Rectal smooth muscle tissue (tissue), 1 donor: ENCODE measurements around the gene PLXNA4.

Experiments used
- H3K27ac ChIP-seq: one replicate; pipeline ENCODE4 v1.7.0; 2013; ENCODE audit warnings: low read depth, low read length, inconsistent platforms
- H3K27me3 ChIP-seq: one replicate; pipeline ENCODE4 v1.7.0; 2013; ENCODE audit warnings: low read length; ENCODE audit not compliant: control insufficient read depth, insufficient read depth
- H3K36me3 ChIP-seq: one replicate; pipeline ENCODE4 v1.7.0; 2013; ENCODE audit warnings: low read length; ENCODE audit not compliant: control insufficient read depth, insufficient read depth
- H3K4me1 ChIP-seq: one replicate; pipeline ENCODE4 v1.7.0; 2013; ENCODE audit warnings: low read length; ENCODE audit not compliant: control insufficient read depth, insufficient read depth
- H3K4me3 ChIP-seq: one replicate; pipeline ENCODE4 v1.7.0; 2013; ENCODE audit warnings: low read length
- H3K9ac ChIP-seq: one replicate; pipeline ENCODE4 v1.7.0; 2013; ENCODE audit warnings: low read length

The PLXNA4 gene

GRCh38 chr7:132115758-132116157 is 460.5 kb downstream of the PLXNA4 start:
- Histone ChIP-seq H3K36me3 (no peaks in the 10 kb centered on the region), H3K4me1 (no peaks in the 10 kb centered on the region), H3K4me3 (no peak overlapping the region), H3K27ac (no peak overlapping the region), H3K27me3 (no peaks in the 10 kb centered on the region), H3K9ac (no peak overlapping the region)

DNA sequence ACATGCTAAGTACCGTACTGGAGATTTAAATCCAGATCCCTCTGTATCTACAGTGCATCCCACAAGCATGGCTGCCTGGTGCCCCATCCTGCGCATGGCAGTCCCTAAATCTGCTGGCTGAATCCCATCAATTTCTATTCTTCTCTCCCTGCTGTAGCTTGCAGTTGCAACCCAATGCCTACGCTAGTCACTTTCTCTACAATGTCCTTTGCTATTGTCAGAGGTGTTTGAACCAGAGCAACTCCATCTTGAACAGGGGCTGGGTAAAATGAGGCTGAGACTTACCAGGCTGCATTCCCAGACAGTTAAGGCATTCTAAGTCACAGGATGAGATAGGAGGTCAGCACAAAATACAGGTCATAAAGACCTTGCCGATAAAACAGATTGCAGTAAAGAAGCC is 461.2 kb downstream of the PLXNA4 start:
- Histone ChIP-seq H3K27ac (no peak overlapping the region), H3K4me1 (no peaks in the 10 kb centered on the region), H3K27me3 (no peaks in the 10 kb centered on the region), H3K4me3 (no peak overlapping the region), H3K36me3 (no peaks in the 10 kb centered on the region), H3K9ac (no peak overlapping the region)

- Histone ChIP-seq H3K27me3 (no peaks in the 10 kb centered on the region), H3K27ac (no peak overlapping the region), H3K4me3 (no peak overlapping the region), H3K36me3 (no peaks in the 10 kb centered on the region), H3K4me1 (no peaks in the 10 kb centered on the region), H3K9ac (no peak overlapping the region)
These were observed 461.9 kb downstream of the PLXNA4 start for GRCh38 chr7:132114411-132114810.

- Histone ChIP-seq H3K4me3 (no peak overlapping the region), H3K4me1 (no peaks in the 10 kb centered on the region), H3K27me3 (no peaks in the 10 kb centered on the region), H3K27ac (no peak overlapping the region), H3K36me3 (no peaks in the 10 kb centered on the region), H3K9ac (no peak overlapping the region)
These were observed 462.5 kb downstream of the PLXNA4 start for GRCh38 chr7:132113536-132114371.

DNA sequence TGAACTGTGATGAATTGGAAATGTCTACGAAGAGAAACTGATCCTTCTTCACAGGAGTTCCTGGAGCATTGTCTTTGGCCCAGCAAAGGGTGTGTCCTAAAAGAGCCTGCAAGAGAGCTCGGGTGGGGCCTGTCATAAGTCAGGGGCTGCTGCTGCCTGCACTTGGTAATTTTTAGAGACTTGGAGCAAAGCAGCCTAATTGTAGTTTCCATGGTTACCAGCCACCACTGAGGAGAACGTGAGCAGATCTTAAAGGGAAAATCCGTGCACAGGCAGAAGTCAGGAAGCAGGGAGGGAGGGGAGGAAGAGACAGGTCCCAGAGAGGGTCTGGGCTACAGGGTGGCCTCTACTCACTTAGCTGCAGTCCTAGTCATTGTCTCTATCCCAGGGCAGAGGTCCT is 463.6 kb downstream of the PLXNA4 start:
- no peak overlapping the region for H3K9ac ChIP-seq
- no peak overlapping the region for H3K27ac ChIP-seq
- H3K36me3 ChIP-seq = no peaks in the 10 kb centered on the region
- H3K4me1 ChIP-seq = no peaks in the 10 kb centered on the region
- H3K27me3 ChIP-seq = no peaks in the 10 kb centered on the region
- H3K4me3 ChIP-seq = no peak overlapping the region

DNA sequence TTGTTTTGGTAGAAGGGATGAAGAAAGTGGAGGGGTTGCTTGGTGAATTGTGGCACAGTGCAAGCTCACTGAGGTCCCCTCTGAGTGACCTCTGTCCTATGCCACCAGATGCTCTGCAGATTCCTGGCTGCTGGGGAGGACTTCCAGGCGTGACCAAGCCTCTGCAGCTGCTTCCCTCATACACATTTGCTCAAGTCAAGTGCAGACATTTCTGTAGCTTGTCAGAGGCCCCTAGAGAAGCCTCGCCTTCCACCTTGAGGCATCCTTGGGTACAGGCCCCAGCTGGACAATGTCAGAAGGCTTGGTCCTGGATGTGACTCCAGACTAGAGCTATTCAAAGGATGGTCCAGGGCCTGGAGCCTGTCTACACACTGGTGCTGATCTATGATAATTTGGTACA is 464.2 kb downstream of the PLXNA4 start:
- Histone ChIP-seq H3K4me3 (no peak overlapping the region), H3K27me3 (no peaks in the 10 kb centered on the region), H3K4me1 (no peaks in the 10 kb centered on the region), H3K36me3 (no peaks in the 10 kb centered on the region), H3K27ac (no peak overlapping the region), H3K9ac (no peak overlapping the region)

GRCh38 chr7:132110692-132111091 is 465.6 kb downstream of the PLXNA4 start:
- Histone ChIP-seq H3K36me3 (no peaks in the 10 kb centered on the region), H3K9ac (no peak overlapping the region), H3K4me3 (no peak overlapping the region), H3K27me3 (no peaks in the 10 kb centered on the region), H3K27ac (no peak overlapping the region), H3K4me1 (no peaks in the 10 kb centered on the region)

GRCh38 chr7:132109769-132110168 is 466.5 kb downstream of the PLXNA4 start:
- Histone ChIP-seq H3K27ac (no peak overlapping the region), H3K4me1 (no peaks in the 10 kb centered on the region), H3K27me3 (no peaks in the 10 kb centered on the region), H3K36me3 (no peaks in the 10 kb centered on the region), H3K4me3 (no peak overlapping the region), H3K9ac (no peak overlapping the region)

DNA sequence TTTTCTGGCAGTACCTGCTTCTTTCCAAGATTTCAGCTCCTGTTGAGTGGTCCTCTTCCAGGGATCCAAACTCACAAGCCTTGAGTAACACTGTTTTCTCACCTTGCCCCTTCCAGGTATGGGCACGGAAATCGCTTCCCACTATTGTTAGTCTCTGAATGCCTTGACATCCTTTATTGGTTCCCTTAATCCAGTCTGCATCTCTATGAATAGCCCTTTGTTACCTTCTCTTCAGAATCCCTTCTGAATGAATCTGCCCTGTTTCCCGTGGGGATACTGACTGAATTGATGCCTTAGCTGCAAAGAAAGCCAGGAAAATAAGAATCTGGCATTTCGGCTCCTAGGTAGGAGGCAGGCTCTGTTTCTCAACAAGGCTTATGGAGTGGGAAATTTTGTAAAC is 467.7 kb downstream of the PLXNA4 start:
- H3K9ac ChIP-seq = no peak overlapping the region

DNA sequence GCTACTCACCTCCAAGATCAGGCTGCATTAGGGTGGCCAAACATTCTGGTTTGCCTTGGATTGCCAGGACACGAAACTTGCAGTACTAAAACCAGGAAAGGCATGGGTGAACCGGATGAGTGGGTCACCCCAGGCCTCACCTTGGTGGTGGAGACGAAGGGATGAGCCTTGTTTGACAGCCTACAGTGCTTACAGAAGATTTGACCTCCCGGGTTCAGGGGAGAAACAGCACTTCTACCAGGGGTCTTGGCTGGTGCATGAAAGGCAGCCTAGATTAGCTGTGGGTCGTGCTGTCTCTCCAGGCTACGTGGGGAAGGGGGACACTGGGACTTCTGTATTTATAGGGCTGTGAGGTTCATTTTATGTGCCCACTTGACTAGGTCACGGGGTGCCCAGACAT is 469.8 kb downstream of the PLXNA4 start:
- Histone ChIP-seq H3K9ac (no peak overlapping the region), H3K4me3 (no peak overlapping the region), H3K36me3 (no peaks in the 10 kb centered on the region), H3K4me1 (no peaks in the 10 kb centered on the region), H3K27ac (no peak overlapping the region), H3K27me3 (no peaks in the 10 kb centered on the region)

More for the DNA sequence above, 467.7 kb downstream of the PLXNA4 start:
- no peaks in the 10 kb centered on the region for H3K27me3 ChIP-seq
- no peaks in the 10 kb centered on the region for H3K4me1 ChIP-seq
- H3K4me3 ChIP-seq = no peak overlapping the region
- no peaks in the 10 kb centered on the region for H3K36me3 ChIP-seq
- no peak overlapping the region for H3K27ac ChIP-seq

DNA sequence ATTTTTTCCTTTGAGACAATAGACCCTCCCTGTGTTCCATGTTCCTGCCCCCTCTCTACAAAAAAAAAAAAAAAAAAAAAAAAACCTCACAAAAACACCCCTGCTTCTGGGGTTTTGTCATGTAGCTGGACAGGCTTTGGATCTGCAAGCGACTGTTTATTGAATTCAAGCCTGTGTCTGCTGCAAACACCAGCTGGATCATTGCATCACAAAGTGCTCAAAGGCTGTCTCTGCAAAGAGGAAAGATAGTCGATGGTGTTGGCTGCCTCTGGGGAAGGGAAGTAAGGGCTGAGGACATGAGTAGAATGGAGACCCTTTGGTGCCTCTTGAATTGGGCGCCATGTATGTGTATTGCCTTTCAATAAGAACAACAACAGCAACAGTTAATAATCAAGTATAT is 471.2 kb downstream of the PLXNA4 start:
- H3K4me3 ChIP-seq = no peak overlapping the region
- H3K27me3 ChIP-seq = no peaks in the 10 kb centered on the region
- no peak overlapping the region for H3K27ac ChIP-seq
- no peaks in the 10 kb centered on the region for H3K4me1 ChIP-seq
- no peaks in the 10 kb centered on the region for H3K36me3 ChIP-seq
- H3K9ac ChIP-seq = no peak overlapping the region

GRCh38 chr7:132103718-132104117 is 472.6 kb downstream of the PLXNA4 start:
- H3K36me3 ChIP-seq = no peaks in the 10 kb centered on the region

DNA sequence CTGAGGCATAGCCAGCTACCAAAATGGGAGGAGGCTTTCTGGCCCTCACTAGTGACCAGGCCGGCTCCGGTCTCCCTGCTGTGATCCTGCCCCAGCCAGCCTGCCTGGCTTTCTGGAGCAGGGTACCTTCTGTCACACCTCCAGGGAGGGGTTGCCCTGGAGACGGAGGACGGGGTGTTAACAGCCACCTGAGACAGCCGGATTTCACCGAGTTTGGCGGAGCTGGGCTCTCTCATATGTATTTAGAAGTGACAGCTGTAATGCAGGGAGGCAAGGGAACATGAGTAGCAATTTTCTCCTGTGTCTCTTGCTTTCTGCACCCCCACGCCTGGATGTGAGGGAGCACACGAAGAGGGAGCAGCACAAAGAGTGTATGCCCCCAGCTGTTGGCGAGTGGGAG is 473.3 kb downstream of the PLXNA4 start:
- H3K4me3 ChIP-seq = no peak overlapping the region
- H3K36me3 ChIP-seq = no peaks in the 10 kb centered on the region
- no peak overlapping the region for H3K27ac ChIP-seq
- no peaks in the 10 kb centered on the region for H3K27me3 ChIP-seq
- H3K9ac ChIP-seq = no peak overlapping the region
- H3K4me1 ChIP-seq = no peaks in the 10 kb centered on the region

More at GRCh38 chr7:132103718-132104117, 472.6 kb downstream of the PLXNA4 start:
- no peak overlapping the region for H3K9ac ChIP-seq
- H3K4me3 ChIP-seq = no peak overlapping the region
- H3K27me3 ChIP-seq = no peaks in the 10 kb centered on the region
- no peaks in the 10 kb centered on the region for H3K4me1 ChIP-seq
- H3K27ac ChIP-seq = no peak overlapping the region
